Skin epidermis (tissue), 12 donors: Measurements from ENCODE around the gene HIVEP3.

Experiments
- H3K27ac ChIP-seq, 21 experiments: fragments of 200-600 bp; sonication (generic) in 11 of 21; one replicate each; pipeline ENCODE4 v1.5.0; 2020; ENCODE audit warnings: mild to moderate bottlenecking in 3 of 21, inconsistent platforms in 2 of 21, moderate library complexity in 2 of 21
- H3K4me3 ChIP-seq, 7 experiments: fragments of 200-600 bp; sonication (generic) in 2 of 7; one replicate each; pipeline ENCODE4 v1.5.0; 2020; ENCODE audit warnings: inconsistent platforms in 2 of 7, mild to moderate bottlenecking in 2 of 7, moderate library complexity in 1 of 7

The HIVEP3 gene

GRCh38 chr1:41833519-41834000, 85.2 kb downstream of the HIVEP3 start:
- no peak overlapping the region for H3K4me3 ChIP-seq
- no peak overlapping the region for H3K27ac ChIP-seq

- Histone ChIP-seq H3K27ac (no peak overlapping the region), H3K4me3 (no peak overlapping the region)
Measured at GRCh38 chr1:41830726-41831125, 88.0 kb downstream of the HIVEP3 start.

GRCh38 chr1:41827991-41828570, 90.6 kb downstream of the HIVEP3 start:
- Histone ChIP-seq H3K27ac (no peak overlapping the region), H3K4me3 (no peak overlapping the region)

GRCh38 chr1:41823471-41823870, 95.3 kb downstream of the HIVEP3 start:
- peak overlapping the region in 1 of 21 experiments; percentile 34 for H3K27ac ChIP-seq

GRCh38 chr1:41822866-41823265, 95.9 kb downstream of the HIVEP3 start:
- Histone ChIP-seq H3K4me3 (no peak overlapping the region), H3K27ac (no peak overlapping the region)

More at GRCh38 chr1:41823471-41823870, 95.3 kb downstream of the HIVEP3 start:
- no peak overlapping the region for H3K4me3 ChIP-seq

GRCh38 chr1:41819843-41820242, 98.9 kb downstream of the HIVEP3 start:
- no peak overlapping the region for H3K4me3 ChIP-seq

GRCh38 chr1:41819069-41819468, 99.7 kb downstream of the HIVEP3 start:
- Histone ChIP-seq H3K27ac (no peak overlapping the region), H3K4me3 (no peak overlapping the region)

More at GRCh38 chr1:41819843-41820242, 98.9 kb downstream of the HIVEP3 start:
- no peak overlapping the region for H3K27ac ChIP-seq

- H3K4me3 ChIP-seq: no peak overlapping the region
Measured at GRCh38 chr1:41816061-41816460, 102.7 kb downstream of the HIVEP3 start.

GRCh38 chr1:41813755-41814745, 104.7 kb downstream of the HIVEP3 start:
- Histone ChIP-seq H3K27ac (peak overlapping the region in 5 of 21 experiments; percentile 27 to 82 (median 63)), H3K4me3 (no peak overlapping the region)

More at GRCh38 chr1:41816061-41816460, 102.7 kb downstream of the HIVEP3 start:
- H3K27ac ChIP-seq: no peak overlapping the region

GRCh38 chr1:41813226-41813625, 105.5 kb downstream of the HIVEP3 start:
- H3K27ac ChIP-seq: peak overlapping the region in 5 of 21 experiments; percentile 27 to 82 (median 63)
- no peak overlapping the region for H3K4me3 ChIP-seq

- Histone ChIP-seq H3K4me3 (no peak overlapping the region), H3K27ac (peak overlapping the region in 3 of 21 experiments; percentile 31 to 82 (median 77))
Measured at GRCh38 chr1:41812453-41812852, 106.3 kb downstream of the HIVEP3 start.

GRCh38 chr1:41812051-41812450, 106.7 kb downstream of the HIVEP3 start:
- H3K4me3 ChIP-seq: no peak overlapping the region
- peak overlapping the region in 3 of 21 experiments; percentile 22 to 66 (median 31) for H3K27ac ChIP-seq

GRCh38 chr1:41811051-41811795, 107.5 kb downstream of the HIVEP3 start:
- no peak overlapping the region for H3K4me3 ChIP-seq
- H3K27ac ChIP-seq: peak overlapping the region in 1 of 21 experiments; percentile 31

- H3K27ac ChIP-seq: no peak overlapping the region
- H3K4me3 ChIP-seq: no peak overlapping the region
Measured at GRCh38 chr1:41810446-41810845, 108.3 kb downstream of the HIVEP3 start.

- no peak overlapping the region for H3K27ac ChIP-seq
- no peak overlapping the region for H3K4me3 ChIP-seq
Measured at GRCh38 chr1:41809692-41810091, 109.0 kb downstream of the HIVEP3 start.

GRCh38 chr1:41807390-41807789, 111.3 kb downstream of the HIVEP3 start:
- Histone ChIP-seq H3K4me3 (no peak overlapping the region), H3K27ac (peak overlapping the region in 1 of 21 experiments; percentile 30)

- no peak overlapping the region for H3K4me3 ChIP-seq
- H3K27ac ChIP-seq: peak overlapping the region in 1 of 21 experiments; percentile 30
Measured at GRCh38 chr1:41806472-41807155, 112.1 kb downstream of the HIVEP3 start.

- H3K27ac ChIP-seq: peak overlapping the region in 1 of 21 experiments; percentile 30
Measured at GRCh38 chr1:41805771-41806471, 112.8 kb downstream of the HIVEP3 start.

GRCh38 chr1:41804176-41804575, 114.5 kb downstream of the HIVEP3 start:
- H3K4me3 ChIP-seq: no peak overlapping the region
- peak overlapping the region in 7 of 21 experiments; percentile 32 to 93 (median 75) for H3K27ac ChIP-seq

More at GRCh38 chr1:41805771-41806471, 112.8 kb downstream of the HIVEP3 start:
- H3K4me3 ChIP-seq: no peak overlapping the region
